ENCODE measurements around the gene ALX4. TPM values are rescaled to one million over a fixed set of nuclear protein-coding genes. Genes with fewer than 3 reads are reported as not detected.

Gene ALX4
- total and polyA plus RNA-seq, 2 donors (not counting 1 experiment from before 2014, with no cell fraction given): not detected

DNA sequence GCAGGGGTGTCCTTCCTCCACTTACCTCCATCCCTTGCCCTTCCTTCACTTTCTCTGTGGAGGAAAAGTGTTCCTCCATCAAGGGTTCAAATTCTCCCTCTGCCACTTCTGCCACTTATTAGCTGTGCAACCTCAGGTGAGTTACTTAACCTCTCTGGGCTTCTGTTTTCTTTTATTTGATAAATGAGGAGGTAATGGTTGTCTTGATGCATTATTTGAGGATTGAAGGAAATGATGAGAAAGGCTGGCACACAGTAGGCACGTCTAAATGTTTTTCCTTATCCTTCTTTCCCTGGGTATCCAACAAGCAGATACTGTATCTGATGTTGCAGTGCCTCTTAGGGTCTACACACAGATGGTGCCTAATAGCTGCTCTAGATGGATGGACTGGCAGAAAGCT lies 14.3 kb upstream of the ALX4 start:
- POLR2A ChIA-PET: interaction anchor here (0.6 kb wide), 1 partner anchor 9 kb away, joined by 8 read pairs; no protein-coding TSS in a partner anchor

DNA sequence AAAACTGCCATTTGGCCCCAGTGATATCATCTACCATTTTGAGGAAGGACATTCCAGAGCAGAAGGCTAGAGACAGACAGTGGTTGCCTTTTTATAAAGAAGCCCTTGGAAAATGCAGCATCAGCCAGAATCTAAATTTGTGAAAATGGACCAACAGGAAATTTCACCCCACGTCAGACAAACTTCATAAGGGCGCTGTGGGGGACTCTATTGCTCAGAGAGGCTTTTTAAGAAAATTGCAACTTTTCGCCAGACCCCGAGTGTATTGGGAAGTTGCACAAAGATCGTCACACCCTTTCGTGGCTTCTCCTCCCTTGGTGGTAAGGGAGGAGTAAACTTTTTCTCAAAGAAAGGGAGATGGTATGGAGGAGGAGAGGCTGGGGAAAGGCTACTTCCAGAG lies 12.3 kb upstream of the ALX4 start:
- Histone ChIP-seq H3K36me3 (replicated peaks in 1 of 2; ENCODE audit: control extremely low read depth in 1 of 2, control insufficient read depth in 1 of 2, extremely low read depth in 1 of 2, insufficient read depth in 2 of 2, low read length in 1 of 2) (no peaks in the 10 kb centered on the region), H3K4me1 (ENCODE audit: control insufficient read depth in 2 of 2, insufficient read depth in 2 of 2, low read length in 2 of 2) (peaks cover 9% of the 10 kb centered on the region in 2 donors), H3K9me3 (ENCODE audit: control extremely low read depth in 1 of 3, control insufficient read depth in 2 of 3, insufficient read depth in 1 of 3, low read length in 2 of 3) (peaks cover 0 to 18% (median 0%) of the 10 kb centered on the region in 3 donors), H3K79me2 (ENCODE audit: control insufficient read depth, insufficient read depth, low read length) (no peaks in the 10 kb centered on the region), H3K9ac (ENCODE audit: low read length) (no peak overlapping the region), H3K27ac (ENCODE audit: low read length in 2 of 2) (no peak overlapping the region), H2AFZ (ENCODE audit: insufficient read depth, low read depth, low read length, poor library complexity, severe bottlenecking) (no peak overlapping the region), H3K4me2 (replicated peaks; ENCODE audit: low read depth, low read length, poor library complexity, severe bottlenecking) (no peak overlapping the region), H3K4me3 (ENCODE audit: control extremely low read depth in 1 of 5, extremely low read depth in 1 of 5, insufficient read depth in 1 of 5, low read depth in 2 of 5, low read length in 4 of 5) (no peak overlapping the region), H3K27me3 (replicated peaks in 1 of 4; ENCODE audit: control extremely low read depth in 1 of 4, control insufficient read depth in 3 of 4, insufficient read depth in 4 of 4, low read length in 3 of 4) (peaks cover 0 to 93% (median 58%) of the 10 kb centered on the region in 4 experiments), H4K20me1 (ENCODE audit: control insufficient read depth, insufficient read depth, low read length, poor library complexity, severe bottlenecking) (no peaks in the 10 kb centered on the region)
- DNase-seq (no peak), ATAC-seq (ENCODE audit: low read depth) (no peak)
- WGBS (ENCODE audit: insufficient coverage): 15% methylated on average over 4 of the region's 6 CpGs
- TF ChIP-seq EZH2 (IDR thresholded peaks at IDR 0.05; ENCODE audit: borderline replicate concordance, insufficient read depth, low read depth, low read length, poor library complexity, severe bottlenecking): no peak
- TF ChIP-seq, protein P1, sequence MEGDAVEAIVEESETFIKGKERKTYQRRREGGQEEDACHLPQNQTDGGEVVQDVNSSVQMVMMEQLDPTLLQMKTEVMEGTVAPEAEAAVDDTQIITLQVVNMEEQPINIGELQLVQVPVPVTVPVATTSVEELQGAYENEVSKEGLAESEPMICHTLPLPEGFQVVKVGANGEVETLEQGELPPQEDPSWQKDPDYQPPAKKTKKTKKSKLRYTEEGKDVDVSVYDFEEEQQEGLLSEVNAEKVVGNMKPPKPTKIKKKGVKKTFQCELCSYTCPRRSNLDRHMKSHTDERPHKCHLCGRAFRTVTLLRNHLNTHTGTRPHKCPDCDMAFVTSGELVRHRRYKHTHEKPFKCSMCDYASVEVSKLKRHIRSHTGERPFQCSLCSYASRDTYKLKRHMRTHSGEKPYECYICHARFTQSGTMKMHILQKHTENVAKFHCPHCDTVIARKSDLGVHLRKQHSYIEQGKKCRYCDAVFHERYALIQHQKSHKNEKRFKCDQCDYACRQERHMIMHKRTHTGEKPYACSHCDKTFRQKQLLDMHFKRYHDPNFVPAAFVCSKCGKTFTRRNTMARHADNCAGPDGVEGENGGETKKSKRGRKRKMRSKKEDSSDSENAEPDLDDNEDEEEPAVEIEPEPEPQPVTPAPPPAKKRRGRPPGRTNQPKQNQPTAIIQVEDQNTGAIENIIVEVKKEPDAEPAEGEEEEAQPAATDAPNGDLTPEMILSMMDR (IDR thresholded peaks at IDR 0.05): no peak
- H3K27me3 Mint-ChIP-seq: peaks cover 85% of the 10 kb centered on the region
- H3K4me1 Mint-ChIP-seq: peaks cover 7% of the 10 kb centered on the region
- ChIA-PET CTCF (no interaction called here), POLR2A (no interaction called here)
- no peak overlapping the region for H3K4me3 Mint-ChIP-seq
- no peaks in the 10 kb centered on the region for H3K9me3 Mint-ChIP-seq (ENCODE audit: insufficient read depth)
- H3K27ac Mint-ChIP-seq: no peak overlapping the region
- intact Hi-C loops (cut with micrococcal nuclease): no loop called here

More for the DNA sequence above, 14.3 kb upstream of the ALX4 start:
- Histone ChIP-seq H3K4me2 (replicated peaks; ENCODE audit: low read depth, low read length, poor library complexity, severe bottlenecking) (no peak overlapping the region), H3K79me2 (ENCODE audit: control insufficient read depth, insufficient read depth, low read length) (no peaks in the 10 kb centered on the region), H3K4me3 (ENCODE audit: control extremely low read depth in 1 of 5, extremely low read depth in 1 of 5, insufficient read depth in 1 of 5, low read depth in 2 of 5, low read length in 4 of 5) (no peak overlapping the region), H3K9me3 (ENCODE audit: control extremely low read depth in 1 of 3, control insufficient read depth in 2 of 3, insufficient read depth in 1 of 3, low read length in 2 of 3) (peaks cover 0 to 7% (median 0%) of the 10 kb centered on the region in 3 donors), H3K27me3 (replicated peaks in 1 of 4; ENCODE audit: control extremely low read depth in 1 of 4, control insufficient read depth in 3 of 4, insufficient read depth in 4 of 4, low read length in 3 of 4) (peaks cover 0 to 90% (median 45%) of the 10 kb centered on the region in 4 experiments), H3K9ac (ENCODE audit: low read length) (no peak overlapping the region), H3K27ac (ENCODE audit: low read length in 2 of 2) (no peak overlapping the region), H3K4me1 (ENCODE audit: control insufficient read depth in 2 of 2, insufficient read depth in 2 of 2, low read length in 2 of 2) (peaks cover 5 to 9% of the 10 kb centered on the region in 2 donors), H4K20me1 (ENCODE audit: control insufficient read depth, insufficient read depth, low read length, poor library complexity, severe bottlenecking) (no peaks in the 10 kb centered on the region), H2AFZ (ENCODE audit: insufficient read depth, low read depth, low read length, poor library complexity, severe bottlenecking) (no peak overlapping the region), H3K36me3 (replicated peaks in 1 of 2; ENCODE audit: control extremely low read depth in 1 of 2, control insufficient read depth in 1 of 2, extremely low read depth in 1 of 2, insufficient read depth in 2 of 2, low read length in 1 of 2) (no peaks in the 10 kb centered on the region)
- H3K27ac Mint-ChIP-seq: no peak overlapping the region
- TF ChIP-seq, protein P1 (IDR thresholded peaks at IDR 0.05): no peak
- no peak for TF ChIP-seq EZH2 (IDR thresholded peaks at IDR 0.05; ENCODE audit: borderline replicate concordance, insufficient read depth, low read depth, low read length, poor library complexity, severe bottlenecking)
- H3K9me3 Mint-ChIP-seq (ENCODE audit: insufficient read depth): no peaks in the 10 kb centered on the region
- WGBS (ENCODE audit: insufficient coverage): no CpG with 5 or more reads among the region's 1 CpG
- ATAC-seq (ENCODE audit: low read depth) (no peak), DNase-seq (no peak)
- intact Hi-C loops (cut with micrococcal nuclease): no loop called here
- H3K4me1 Mint-ChIP-seq: peaks cover 5% of the 10 kb centered on the region
- no peak overlapping the region for H3K4me3 Mint-ChIP-seq
- CTCF ChIA-PET: no interaction called here
- peaks cover 89% of the 10 kb centered on the region for H3K27me3 Mint-ChIP-seq
